Stimulated activated CD8-positive, alpha-beta memory T cell treated with anti-CD3 and anti-CD28 coated beads, Interleukin-2, amount 100 ng/mL, for 1 hour (primary cell): ENCODE measurements around the gene CDC25B.
A peak's percentile ranks its signal among the peaks of the same experiment; 100 is the strongest.

ENCODE experiments used
- DNase-seq, 2 donors: peaks; one replicate each; pipeline ENCODE4 v3.0.0-alpha.2; 2020; ENCODE audit warnings: low read depth in 2 of 2

The CDC25B gene

DNA sequence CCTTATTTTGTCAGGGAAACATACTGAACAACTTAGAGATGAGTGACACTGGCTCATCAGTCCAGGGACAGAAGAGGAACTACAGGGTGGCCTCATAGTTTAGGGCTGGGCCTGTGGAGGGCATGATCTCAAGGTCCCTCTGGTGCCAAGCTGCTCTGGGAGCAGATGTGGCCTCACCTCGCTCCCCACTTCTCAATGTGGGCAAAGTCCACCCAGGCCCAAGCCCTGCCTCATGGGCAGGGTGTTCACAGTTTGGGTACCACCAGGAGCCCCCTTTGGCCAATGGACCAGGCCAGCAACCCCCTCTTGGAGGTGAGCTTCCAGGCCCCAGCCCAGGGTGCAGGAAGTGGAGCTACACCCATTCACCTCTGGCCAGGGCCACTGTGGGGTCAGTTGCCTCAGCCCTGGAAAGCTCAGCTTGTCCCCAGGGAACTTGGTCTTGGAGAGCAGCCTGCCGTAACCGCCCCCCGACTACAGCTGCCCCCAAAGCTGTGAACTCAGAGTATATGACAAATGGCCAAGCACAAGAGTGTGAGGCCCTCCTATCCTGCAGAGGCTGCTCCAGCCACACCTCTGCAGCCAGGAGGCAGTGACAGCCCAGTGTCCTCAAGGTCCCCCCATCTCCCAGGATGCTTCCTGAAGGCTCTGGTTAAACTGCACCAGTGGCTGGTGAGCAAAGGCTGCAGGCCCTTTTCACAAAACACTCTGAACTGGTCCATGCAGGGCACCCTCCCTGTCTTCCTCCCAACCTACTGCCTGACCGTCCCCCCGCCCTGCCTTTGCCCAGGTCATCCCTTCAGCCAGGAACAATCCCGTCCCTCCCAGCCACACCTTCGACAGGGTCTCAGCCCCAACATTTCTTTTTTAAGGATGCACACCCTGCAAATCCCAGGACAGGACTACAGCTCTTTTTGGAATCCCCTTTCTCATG, 32.2 kb upstream of the CDC25B start:
- no peak for DNase-seq

DNA sequence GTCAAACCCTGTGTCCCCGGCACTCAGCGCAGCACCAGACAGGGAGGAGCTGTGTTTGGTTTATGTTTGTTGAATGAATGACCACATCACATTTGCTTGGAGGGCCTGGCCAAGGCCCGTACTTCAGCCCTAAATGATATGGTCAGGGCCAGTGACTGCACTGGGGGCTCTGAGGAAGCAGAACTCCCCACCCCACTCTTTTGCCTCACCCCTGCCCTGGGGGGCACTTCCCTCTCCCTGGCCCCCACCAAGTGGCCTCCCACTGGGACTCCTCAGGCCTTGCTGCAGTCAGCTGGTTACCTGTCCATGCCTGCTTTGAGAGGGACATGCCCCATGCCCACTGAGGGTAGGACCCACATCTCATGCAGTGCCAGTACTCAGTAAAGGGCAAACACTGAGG, 31.5 kb upstream of the CDC25B start:
- DNase-seq = no peak

DNA sequence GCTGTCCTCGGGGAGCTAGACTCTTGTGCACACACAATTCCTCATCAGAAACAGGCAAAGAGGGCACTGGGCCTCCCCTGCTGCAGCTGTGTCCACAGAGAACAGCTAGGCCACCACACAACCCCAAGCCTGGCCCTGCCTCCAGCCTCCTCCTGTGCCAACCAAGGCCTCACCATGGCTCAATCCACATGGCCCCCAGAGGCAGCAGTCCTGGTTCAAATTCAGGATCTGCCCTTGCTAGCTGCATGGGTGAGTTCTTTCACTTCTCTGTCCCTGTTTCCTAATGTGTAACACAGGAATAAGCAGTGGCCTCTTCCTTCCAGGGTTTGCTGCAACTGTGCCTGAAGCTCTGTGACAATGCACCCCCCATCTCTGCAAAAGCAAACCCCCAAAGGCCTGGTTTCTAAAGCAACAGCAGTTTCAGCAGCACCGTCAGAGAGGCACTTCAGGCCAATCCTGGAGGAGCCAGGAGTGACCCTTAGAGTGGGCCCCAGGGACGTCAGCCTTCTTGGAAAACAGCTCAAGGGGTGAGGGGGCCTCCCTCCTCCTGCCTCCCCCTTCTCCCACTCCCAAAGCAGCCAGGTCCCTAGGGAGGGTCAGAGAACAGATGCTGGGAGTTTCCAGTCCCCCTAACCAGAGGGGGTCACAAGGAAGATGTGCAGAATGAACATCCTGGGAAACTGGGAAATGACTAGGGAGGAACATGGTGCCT, 30.8 kb upstream of the CDC25B start:
- DNase-seq = no peak

DNA sequence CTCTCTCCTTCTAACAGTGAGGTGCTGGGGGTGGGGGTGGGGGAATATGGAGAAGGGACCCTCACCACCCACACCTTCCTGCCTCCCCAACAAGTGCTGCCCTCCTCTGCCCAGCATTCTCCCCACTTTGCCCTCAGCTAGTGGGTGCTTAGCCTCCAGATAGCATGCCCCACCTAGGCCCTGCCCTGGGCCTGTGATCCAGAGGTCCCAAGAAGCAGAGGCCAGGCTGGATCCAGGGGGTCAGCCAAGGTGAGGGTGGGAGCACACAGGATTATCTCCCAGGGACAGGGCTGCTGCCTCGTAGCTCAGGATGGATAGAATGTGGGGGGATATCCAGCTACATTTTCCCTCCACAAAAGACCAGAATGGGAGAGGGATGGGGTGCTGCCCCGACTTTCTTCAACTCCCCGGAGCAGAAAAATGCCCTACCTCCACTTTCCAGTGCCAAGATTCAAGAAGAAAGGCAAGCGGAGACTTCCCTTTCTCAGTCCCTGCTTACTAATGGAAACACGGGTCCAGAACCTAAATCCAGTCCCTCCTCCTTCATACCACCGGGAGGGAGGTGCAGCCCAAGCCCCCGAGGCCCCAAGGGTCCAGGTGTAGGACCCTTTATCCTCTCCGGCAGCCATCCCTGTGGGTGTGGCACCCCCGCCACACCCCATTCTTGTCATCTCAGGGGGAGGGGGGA, 29.5 kb upstream of the CDC25B start:
- no peak for DNase-seq

DNA sequence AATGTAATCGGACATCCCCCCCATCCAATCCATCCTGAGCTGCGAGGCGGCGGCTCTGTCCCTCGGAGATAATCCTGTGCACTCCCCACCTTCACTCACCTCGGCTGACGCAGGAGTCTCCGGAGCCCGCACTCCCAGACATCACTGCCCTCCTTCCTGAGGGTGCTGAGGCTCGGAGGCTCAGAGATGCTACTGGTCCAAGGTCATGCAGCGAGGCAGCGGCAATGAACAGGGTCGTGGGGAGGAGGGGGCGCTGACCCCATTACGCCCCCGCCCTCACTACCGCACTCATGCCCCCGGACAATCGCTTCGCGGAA, 29.0 kb upstream of the CDC25B start:
- no peak for DNase-seq

DNA sequence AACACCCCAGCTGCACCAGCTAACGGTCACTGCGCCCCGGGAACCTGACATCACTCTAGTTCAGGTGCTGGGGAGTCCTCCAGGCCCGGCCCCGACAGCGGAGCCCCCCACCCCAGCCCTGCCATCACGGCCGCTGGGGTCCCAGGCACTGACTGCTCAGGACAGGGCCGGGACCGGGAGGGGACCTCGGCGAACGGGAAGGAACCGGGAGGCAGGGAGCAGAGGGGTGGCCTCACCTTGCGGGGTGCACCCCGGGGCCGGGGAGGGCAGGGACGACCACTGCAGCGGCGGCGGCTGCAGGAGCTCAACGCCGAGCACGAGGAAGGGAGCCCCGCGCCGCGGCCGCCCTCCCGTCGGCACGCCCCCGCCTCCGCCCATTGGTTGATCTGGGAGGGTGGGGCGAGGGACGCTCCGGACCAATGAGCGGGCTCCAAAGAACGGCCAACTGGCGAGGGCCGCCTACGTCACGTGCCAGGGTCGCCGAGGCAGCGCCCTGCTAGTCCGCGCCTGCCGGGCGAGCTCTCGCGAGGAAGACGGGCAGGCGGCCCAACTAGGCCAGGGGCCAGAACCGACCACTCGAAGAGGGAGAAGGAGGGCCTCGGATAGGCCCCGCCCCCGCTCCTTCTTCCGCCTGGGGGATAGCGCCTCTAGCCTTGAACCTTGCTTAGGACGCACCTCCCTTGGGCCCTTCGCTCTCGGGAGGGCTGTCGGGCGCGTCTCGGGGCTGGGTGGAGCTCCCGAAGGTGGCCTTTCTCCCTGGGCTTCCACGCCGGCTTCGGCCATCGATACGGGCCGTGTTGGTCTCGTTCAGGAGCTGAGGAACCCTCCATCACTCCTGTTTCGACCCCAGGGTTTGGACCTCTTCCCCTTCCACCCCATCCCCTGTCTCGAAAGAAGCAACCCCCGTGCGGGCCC, 28.4 kb upstream of the CDC25B start, which contains the start of gene ADISSP:
Gene ADISSP, minus strand, starts transcription at position 327 of the 915 bp plus-strand sequence. CDS start 7,653 bp downstream, outside the sequence.
- DNase-seq = peak; percentile 95 to 96

DNA sequence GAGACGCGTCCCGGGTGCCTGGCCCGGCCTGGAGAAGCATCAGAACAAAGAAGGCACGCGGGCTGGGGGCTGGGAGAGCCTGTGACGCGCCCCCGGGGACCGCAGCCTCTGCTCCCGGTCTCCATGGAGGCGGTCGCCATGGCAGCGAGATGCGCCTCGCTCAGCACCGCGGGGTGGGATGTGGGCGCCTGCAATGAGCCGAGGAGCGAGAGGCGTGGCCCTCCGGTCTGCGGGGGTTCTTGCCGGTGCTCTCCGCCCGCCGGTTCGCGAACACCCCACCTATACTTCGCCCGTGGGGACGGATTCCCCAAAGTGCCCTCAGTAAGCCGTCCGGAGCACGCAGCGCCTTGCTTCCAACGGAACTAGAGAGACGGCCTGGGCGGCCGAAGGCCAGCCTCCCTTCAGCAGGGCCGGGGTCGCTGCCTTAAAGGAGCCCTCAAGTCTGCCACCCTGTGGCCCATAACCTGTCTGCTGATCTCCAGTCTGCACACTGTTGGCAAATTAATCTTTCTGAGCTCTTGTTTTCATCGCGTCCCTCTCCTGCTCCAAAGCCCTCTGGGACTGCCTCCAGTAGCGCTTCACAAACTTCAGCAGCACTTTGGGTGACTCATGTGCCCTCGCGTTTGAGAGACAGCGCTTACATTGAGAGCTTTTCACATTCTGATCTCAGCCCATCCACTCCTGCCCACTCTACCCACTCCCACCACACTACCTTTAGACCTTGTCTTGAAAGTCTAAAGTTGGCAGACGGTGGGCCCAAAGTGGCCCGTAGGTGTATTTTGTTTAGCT, 27.6 kb upstream of the CDC25B start:
- peak; percentile 61 to 62 for DNase-seq

DNA sequence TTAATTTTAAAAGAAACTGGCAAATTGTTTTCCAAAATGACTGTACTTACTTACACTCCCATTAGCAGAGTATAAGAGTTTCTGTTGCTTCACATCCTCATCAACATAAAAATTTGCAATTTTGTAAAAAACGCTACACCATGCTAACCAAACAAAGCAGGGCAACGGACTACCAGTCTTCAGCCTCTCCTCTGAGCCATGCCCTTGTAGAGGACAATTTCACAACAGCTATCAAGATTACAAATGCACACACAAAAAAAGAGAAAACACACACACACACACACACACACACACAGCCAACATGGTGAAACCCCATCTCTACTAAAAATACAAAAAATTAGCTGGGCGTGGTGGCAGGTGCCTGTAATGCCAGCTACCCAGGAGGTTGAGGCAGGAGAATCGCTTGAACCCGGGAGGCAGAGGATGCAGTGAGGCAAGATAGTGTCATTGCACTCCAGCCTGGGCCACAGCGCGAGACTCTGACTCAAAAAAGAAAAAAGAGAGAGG, 24.5 kb upstream of the CDC25B start:
- DNase-seq = no peak

DNA sequence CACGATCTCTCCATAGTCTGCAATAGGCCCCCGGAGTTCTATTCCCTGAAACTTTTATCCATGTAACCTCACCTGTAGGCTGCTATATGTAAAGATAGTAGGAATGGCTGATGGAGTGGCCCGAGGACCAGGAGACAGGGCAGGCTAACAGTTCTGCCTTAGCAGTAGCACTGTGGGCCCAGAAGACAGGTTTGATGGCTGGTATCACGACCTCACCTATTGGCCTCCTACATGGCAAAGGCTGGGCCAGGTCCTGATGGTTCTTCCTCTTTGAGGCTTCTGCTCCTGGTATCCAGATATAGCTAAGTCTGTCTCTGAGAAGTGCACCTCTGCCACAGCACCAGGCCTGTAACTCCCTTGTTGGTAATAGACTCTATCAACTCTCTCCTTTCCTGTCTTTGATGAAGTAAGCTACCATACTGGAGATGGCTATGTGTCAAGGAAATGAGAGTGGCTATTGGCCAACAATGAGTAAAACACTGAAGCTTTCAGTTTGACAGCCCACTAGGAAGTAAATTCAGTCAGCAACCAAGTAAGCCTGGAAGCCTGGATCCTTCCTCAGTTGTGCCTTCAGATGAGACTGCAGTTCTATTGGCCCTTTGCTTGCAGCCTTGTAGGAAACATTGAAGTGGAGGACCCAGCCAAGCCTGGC, 20.5 kb upstream of the CDC25B start:
- no peak for DNase-seq

DNA sequence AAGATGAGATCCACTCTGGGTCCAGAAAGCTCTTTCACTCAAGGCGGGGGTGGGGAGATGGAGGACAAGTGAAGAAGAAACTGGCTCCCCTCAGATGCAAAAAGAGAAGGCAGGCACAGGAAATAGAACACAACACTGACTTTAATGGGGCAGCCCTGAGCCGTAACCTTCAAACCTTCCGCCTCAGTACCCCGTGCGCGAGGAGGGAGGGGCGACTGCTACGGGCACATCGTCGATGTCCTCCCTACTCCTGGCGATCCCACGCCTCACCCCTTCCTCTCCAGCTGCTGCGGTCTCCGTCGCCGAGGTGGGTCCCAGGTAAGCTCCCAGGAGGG, 18.8 kb upstream of the CDC25B start:
- no peak for DNase-seq

DNA sequence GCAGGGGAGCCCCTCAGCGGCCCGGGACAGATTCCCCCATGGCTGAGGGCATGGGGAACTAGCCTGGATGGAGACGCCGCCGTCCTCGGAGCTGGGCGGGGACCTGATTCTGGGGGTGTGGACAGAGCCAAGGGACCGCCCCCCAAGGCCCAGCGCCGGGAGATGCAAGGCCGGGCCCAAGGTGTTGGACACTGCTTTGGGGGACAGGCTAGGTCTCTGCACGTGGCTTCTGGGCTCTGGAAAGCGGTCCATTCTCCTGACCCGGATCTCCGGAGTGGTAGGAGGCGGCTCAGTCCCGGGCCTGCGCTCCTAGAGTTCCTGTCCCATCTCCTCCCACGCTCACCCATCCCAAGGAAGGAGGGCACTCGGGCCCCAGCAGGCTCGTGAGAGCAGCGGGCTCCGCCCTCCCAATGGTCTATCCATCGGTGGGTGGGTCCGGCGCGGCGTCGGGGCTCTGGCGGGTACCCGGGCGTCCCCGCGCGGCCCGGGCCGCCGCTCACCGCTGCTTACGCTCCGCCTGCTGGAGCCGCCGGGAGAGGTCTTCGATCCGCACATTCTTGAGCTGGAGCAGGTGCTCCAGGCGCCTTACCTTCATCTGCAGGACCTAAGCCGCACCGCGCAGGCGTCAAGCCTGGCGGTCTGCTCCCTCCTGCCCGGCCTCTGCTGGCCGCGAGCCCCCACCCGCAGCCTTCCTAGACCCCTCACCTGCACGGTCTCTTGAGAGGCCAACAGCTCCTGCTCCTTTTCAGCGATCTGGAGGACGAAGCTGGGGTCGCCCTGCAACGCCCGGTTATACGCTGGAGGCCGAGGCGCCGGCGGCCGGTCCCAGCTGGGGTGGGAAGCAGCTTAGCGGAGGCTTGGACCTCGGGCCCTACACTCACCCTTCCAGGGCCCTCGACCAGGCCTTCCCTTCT, 18.1 kb upstream of the CDC25B start:
- peak in 1 of 2 donors; percentile 30 for DNase-seq

DNA sequence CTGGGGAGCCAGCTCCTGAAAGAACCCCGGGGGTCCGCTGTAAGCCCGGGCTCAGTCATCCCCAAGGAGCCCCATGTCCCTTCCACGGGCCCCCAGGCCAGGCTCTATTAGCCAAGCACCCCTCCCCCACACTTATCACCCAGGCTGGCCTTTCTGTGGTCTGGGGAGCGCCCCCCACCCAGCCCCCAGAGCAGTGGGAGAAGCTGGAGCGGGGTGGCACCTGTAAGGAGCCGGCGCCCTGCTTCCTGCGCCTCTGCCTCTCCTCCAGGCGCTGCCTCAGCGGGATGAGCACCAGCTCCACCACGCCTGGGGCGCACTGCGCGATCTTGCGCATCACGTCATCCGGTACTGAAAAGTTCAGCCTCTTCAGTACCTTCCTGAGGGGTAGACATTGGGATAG, 17.1 kb upstream of the CDC25B start:
- no peak for DNase-seq

DNA sequence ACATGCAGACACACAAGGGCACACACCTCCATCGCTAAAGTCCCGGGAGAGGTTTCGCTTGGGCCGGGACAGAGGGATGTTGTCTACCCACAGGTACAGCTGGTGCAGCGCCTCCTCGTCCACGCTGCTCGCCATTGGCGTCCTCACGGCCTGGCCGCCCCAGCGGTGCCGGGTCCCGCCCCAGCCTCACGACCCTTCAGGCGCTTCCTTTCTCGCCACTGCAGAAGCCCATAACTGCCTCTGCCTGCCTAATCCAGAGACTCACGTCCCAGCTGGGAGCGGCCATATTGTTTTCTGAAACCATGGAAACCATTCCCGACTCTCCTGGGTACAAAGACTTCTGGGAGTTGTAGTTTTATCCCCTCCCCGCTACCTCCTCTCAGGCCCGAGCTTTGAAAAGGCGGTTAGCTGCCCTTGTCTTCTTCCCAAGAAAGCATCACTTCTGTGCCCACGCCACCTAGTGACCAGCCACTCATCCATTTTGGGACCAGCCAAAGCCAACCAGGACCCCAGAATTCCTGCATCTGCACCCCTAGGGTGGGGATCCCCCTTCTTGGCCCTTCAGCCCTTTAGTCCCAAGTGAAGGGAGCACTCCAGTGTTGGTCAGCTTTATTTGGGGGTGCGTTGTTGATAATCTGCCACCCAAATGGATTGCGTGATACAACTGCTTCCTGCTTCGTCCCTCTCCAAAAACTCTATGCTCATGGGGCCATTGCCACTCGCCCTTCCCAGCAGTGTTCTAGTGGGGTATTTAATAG, 14.8 kb upstream of the CDC25B start, which contains the start of gene SPEF1:
Gene SPEF1, minus strand, starts transcription at position 296 of the 758 bp plus-strand sequence. Its CDS starts 161 bp downstream, at position 135.
- DNase-seq = no peak

DNA sequence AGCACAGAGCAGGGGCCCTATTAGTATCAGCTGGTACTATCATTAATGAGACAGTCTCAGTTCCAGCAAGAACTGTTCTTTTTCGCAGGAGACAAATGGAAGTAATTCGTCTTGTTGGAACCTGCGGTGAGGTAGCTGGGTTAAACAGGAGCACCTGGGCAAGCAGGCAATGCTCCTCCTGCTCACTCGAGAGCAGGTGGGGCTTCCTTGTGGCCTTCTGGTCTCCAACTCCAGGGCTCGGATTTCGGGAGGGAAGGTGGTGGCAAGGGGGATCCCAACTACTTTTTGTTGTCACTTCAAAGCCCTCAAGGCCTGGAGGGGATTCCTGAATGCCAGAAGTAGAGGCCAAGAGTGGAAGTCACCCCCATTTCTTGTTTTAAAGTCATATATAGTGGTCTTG, 13.5 kb upstream of the CDC25B start:
- no peak for DNase-seq

DNA sequence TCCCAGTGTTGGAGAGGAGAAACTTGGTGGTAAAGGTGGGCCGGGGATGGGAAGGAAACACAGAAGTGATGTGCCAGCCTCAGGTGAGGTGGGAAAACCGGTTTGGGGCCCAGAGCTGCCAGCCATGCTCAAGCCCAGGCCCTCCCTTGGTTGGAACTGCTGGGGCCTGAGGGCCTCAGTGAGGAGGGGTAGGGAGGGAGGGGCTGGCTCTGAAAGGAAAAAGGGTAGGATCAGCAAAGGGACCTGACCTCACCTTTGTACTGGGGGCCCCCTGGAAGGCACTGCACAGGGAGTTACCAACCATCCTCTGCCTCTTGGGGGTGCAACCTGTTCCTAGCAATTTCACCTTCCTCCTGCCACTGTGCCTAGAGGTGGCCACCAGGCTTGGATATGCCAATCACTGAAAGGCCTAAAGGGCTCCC, 13.0 kb upstream of the CDC25B start:
- no peak for DNase-seq

DNA sequence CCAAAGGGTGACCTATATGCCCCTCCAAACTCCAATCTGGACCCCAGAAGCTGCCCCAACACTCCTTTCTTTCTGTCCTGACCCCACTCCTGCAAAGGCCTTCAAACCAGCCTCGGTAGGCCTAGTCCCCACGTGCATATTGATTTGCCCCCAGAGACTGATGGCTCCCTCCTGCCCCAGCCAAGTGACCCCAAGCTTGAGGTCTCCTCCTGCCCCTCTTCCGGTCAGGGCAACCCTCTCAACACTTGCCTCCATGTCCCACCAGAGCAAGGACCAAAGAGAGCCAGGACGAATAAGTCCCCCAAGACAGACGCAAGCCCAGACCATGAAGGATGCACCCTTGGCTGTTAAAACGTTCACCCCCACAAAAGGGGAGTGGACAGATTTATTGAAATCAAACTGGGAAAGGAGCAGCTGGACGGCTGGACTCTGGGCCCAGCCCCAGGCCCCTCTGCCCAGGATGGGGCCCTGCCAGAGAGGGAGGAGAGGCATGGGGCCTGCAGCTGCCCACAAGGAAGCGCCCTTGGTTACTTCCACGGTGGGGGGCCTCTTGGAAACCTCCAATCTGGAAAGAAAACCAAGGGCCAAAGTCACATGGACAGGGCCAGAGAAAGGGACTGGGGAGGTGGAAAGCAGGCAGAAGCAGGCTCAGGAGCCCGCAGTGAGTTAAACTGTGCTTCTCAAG, 12.5 kb upstream of the CDC25B start:
- DNase-seq = no peak

DNA sequence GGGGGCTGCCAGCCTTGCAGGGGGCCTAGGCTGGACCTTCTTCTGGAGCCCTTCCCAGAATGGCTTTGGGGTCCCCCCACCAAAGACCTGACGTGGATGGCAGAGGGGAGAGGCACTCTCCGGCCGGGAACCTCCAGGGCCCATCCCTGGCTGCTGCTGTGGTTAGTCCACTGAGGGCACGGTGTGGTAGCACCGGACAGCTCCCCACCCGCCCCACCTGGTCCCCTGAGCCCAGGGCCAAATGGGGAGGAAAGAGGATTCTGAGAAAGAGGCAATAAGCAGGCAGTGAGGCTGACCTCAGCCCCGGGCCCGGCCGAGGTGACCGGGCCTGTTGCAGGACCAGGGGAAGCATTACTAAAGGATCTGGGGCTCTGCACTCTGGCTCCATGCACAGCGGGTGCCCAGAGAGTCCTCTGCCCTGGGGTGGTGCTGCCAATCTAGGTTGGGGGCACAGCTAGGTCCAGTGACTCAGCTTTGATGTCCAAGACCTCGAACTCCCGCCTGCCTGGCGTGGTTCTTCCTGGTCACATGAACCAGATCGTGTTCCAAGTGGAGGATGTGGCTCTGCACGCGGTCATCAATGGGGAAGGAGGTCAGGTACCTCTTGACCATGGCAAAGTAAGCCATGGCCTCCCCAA, 11.8 kb upstream of the CDC25B start:
- no peak for DNase-seq
